Stimulated activated CD4-positive, alpha-beta T cell treated with anti-CD3 and anti-CD28 coated beads, Interleukin-2, amount 100 ng/mL, for 4 hours (primary cell): ENCODE results near the gene ANKRD31.

ENCODE experiments used
- DNase-seq: peaks from one replicate; pipeline ENCODE4 v3.0.0-alpha.2; 2020; ENCODE audit warnings: low read depth

Gene ANKRD31

GRCh38 chr5:75059912-75060545 is 176.6 kb downstream of the ANKRD31 start:
- DNase-seq: peak; percentile 43

- no peak for DNase-seq
Observed at GRCh38 chr5:75058986-75059535, 177.6 kb downstream of the ANKRD31 start.

GRCh38 chr5:75057561-75057960 is 179.1 kb downstream of the ANKRD31 start:
- DNase-seq: no peak

- DNase-seq: no peak
Observed at GRCh38 chr5:75055727-75056144, 180.9 kb downstream of the ANKRD31 start.

GRCh38 chr5:75054134-75054930 is 182.3 kb downstream of the ANKRD31 start:
- DNase-seq: no peak

GRCh38 chr5:75053304-75054133 is 183.2 kb downstream of the ANKRD31 start:
- peak; percentile 31 for DNase-seq

GRCh38 chr5:75053054-75053303 is 183.7 kb downstream of the ANKRD31 start:
- DNase-seq: no peak

- no peak for DNase-seq
Observed at GRCh38 chr5:75052192-75053053, 184.3 kb downstream of the ANKRD31 start, which contains the start of gene GCNT4. Gene GCNT4, minus strand, starts transcription at chr5:75052558. Its CDS starts 22,521 bp downstream, at chr5:75030037.

- no peak for DNase-seq
Observed at GRCh38 chr5:75051217-75051751, 185.4 kb downstream of the ANKRD31 start.

GRCh38 chr5:75050415-75050814 is 186.3 kb downstream of the ANKRD31 start:
- DNase-seq: no peak

- DNase-seq: peak; percentile 63
Observed at GRCh38 chr5:75049456-75050351, 187.0 kb downstream of the ANKRD31 start.

- DNase-seq: no peak
Observed at GRCh38 chr5:75048457-75048953, 188.2 kb downstream of the ANKRD31 start.

- DNase-seq: no peak
Observed at GRCh38 chr5:75047356-75047755, 189.3 kb downstream of the ANKRD31 start.

GRCh38 chr5:75046366-75047142 is 190.1 kb downstream of the ANKRD31 start:
- DNase-seq: no peak

- no peak for DNase-seq
Observed at GRCh38 chr5:75045071-75045470, 191.6 kb downstream of the ANKRD31 start.

GRCh38 chr5:75044406-75044805 is 192.3 kb downstream of the ANKRD31 start:
- no peak for DNase-seq

GRCh38 chr5:75043633-75044264 is 192.9 kb downstream of the ANKRD31 start:
- DNase-seq: no peak

GRCh38 chr5:75042522-75042921 is 194.2 kb downstream of the ANKRD31 start:
- no peak for DNase-seq

GRCh38 chr5:75040973-75041372 is 195.7 kb downstream of the ANKRD31 start:
- no peak for DNase-seq
